Astrocyte of the cerebellum (primary cell): ENCODE results near the gene MRPL38.

Experiments
- DNase-seq: peaks from one replicate; pipeline ENCODE4 v3.0.0-alpha.2; 2011; ENCODE audit warnings: low read depth
- H3K4me3 ChIP-seq: 2 replicates; pipeline ENCODE4 v1.5.1; 2011; ENCODE audit warnings: mild to moderate bottlenecking, low read depth, low read length, moderate library complexity
- in situ Hi-C: cut with HindIII; loops from 2 replicates; pipeline ENCODE4 v1.10.0; 2017; ENCODE audit warnings: low sequenced_read_pairs
- TF ChIP-seq, protein P1 (sequence below): IDR thresholded peaks from 2 replicates; pipeline ENCODE4 v1.5.1; 2012; ENCODE audit warnings: low read length, low read depth, moderate library complexity, mild to moderate bottlenecking; ENCODE audit errors: missing control alignments

MRPL38 gene

DNA sequence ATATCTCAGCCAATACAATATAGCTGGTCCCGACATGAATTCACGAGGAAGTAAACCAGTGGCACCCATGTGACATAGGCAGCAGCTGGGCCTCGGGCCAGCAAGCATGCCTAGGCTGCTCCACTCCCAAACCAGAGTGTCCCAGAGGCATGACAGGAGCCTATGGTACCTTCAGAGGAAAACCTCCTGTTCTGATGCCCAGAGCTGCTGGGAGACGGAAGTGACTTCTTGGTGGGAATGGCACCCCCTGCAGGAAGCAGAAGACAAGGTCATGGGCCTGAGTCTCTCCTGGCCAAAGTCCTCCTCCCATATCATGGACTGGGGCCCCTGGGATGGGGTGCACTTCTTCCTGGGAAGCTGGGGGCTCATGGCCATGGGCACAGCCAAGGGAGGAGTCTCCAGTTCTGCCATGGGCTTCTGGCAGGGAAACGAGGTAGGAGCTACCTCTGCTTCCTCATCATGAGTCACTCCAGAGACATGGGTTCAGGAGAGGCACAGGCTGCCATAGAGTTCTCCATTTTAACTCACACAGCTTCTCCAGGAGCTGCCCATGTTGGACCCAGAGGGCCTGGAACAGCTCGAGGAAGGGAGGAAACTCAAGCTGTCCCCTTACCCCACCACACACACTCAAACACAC, 22.7 kb upstream of the MRPL38 start:
- in situ Hi-C loops = no loop called here
- DNase-seq = no peak
- TF ChIP-seq, protein P1, sequence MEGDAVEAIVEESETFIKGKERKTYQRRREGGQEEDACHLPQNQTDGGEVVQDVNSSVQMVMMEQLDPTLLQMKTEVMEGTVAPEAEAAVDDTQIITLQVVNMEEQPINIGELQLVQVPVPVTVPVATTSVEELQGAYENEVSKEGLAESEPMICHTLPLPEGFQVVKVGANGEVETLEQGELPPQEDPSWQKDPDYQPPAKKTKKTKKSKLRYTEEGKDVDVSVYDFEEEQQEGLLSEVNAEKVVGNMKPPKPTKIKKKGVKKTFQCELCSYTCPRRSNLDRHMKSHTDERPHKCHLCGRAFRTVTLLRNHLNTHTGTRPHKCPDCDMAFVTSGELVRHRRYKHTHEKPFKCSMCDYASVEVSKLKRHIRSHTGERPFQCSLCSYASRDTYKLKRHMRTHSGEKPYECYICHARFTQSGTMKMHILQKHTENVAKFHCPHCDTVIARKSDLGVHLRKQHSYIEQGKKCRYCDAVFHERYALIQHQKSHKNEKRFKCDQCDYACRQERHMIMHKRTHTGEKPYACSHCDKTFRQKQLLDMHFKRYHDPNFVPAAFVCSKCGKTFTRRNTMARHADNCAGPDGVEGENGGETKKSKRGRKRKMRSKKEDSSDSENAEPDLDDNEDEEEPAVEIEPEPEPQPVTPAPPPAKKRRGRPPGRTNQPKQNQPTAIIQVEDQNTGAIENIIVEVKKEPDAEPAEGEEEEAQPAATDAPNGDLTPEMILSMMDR = no peak
- no peak overlapping the region for H3K4me3 ChIP-seq

DNA sequence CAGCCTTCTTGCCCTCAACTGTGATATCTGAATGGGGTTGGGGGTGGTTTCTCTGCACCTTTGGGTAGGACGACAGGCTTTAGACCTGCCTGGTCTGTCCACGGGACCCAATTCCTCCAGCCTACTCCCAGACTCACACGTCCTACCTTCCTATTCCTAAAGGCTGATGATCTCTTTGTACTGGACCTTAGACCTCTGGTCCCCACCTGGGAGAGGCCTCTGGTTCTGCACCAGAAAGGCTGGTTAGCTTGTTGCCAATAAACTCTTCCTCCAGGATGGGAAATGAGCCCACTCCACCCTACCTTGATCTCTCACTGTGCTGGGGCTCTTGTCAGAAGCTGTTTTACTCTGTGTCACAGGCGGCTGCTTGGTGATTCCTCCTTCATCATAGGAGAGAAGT, 21.8 kb upstream of the MRPL38 start:
- no peak for DNase-seq
- in situ Hi-C loops = no loop called here
- no peak overlapping the region for H3K4me3 ChIP-seq
- TF ChIP-seq, protein P1 = no peak

DNA sequence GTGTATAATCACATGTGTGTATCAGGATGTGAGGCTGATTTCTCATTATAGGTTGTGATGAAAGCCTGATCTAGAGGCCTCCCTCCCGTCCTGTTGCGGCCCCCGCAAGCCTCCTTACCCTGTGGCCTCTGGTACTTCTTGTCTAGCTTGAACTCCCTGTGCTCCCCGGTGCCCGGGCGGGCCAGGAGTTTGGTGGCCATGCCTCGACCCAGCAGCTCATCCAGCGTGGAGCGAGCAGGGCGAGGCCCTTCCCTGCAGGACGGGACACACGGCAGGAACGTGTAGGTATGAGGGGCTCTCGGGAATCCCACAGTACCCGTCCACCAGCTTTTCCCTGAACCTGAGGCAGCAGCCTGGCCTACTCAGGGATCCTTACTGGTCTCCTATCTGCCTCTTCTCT, 21.2 kb upstream of the MRPL38 start:
- in situ Hi-C loops = no loop called here
- TF ChIP-seq, protein P1 = no peak
- no peak overlapping the region for H3K4me3 ChIP-seq
- DNase-seq = no peak

DNA sequence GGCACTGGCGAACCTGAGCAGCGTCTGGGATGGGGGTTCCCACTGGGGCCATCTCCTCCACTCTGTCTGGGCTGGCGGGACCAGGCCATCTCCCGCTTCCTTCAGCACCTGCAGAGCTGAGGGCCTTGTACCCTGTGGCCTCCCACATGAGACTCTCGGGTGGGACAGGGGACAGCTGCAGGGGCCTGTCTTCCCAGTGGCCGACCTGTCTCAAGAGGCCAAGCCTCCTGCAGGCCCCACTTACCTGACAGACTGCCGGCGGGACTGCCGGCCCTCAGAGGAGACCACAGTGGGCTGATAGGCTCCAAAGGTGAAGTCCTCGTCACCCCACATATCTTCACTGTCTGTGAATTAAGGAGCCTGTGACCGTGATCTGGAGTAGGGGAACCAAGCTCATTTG, 20.4 kb upstream of the MRPL38 start:
- in situ Hi-C loops = no loop called here
- no peak overlapping the region for H3K4me3 ChIP-seq
- TF ChIP-seq, protein P1 = no peak
- DNase-seq = no peak

DNA sequence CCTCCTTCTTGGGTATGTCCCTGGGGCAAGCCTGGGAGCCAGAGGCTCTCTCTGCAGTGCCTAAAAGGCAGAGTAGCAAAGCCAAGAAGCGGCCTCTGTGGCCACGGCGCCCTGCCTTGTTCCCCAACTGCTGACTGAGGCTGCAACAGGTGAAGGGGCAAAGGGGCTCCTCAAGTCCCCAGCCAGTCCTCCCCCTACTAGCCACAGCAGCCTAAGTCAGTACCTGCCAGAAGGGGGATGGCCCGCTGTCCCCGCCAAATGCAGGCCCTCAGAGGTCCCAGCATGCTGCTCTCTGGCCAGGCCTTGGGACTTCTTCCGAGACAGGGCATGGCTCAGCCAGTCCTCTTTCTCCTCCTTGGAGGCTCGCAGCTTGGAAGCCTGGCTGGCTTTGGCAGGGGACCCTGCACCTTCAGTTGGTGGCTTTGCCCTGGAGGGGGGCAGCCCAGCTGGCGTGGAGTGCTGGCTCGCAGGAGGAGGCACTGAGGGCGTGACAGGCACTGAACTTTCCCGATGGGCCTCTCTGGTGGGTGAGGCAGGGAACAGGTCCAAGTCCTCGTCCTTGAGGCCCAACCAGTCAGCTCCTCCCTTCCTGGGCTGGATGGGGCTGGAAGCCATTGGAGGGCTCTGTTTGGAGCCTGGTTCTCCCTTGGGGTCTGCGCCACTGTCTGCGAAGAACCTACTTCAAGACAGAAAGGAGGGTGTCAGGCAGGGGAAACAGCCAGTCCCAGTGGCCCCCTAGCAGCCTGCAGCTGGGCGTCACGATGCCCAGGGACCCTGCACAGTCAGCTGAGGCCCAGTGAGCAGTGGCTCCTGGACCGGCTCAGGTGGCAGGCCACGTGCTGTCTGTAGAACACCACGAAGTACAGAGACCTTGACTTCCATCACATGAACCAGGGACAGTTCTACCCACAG, 18.5 kb upstream of the MRPL38 start:
- TF ChIP-seq, protein P1 = no peak
- no peak for DNase-seq
- in situ Hi-C loops = no loop called here
- no peak overlapping the region for H3K4me3 ChIP-seq

DNA sequence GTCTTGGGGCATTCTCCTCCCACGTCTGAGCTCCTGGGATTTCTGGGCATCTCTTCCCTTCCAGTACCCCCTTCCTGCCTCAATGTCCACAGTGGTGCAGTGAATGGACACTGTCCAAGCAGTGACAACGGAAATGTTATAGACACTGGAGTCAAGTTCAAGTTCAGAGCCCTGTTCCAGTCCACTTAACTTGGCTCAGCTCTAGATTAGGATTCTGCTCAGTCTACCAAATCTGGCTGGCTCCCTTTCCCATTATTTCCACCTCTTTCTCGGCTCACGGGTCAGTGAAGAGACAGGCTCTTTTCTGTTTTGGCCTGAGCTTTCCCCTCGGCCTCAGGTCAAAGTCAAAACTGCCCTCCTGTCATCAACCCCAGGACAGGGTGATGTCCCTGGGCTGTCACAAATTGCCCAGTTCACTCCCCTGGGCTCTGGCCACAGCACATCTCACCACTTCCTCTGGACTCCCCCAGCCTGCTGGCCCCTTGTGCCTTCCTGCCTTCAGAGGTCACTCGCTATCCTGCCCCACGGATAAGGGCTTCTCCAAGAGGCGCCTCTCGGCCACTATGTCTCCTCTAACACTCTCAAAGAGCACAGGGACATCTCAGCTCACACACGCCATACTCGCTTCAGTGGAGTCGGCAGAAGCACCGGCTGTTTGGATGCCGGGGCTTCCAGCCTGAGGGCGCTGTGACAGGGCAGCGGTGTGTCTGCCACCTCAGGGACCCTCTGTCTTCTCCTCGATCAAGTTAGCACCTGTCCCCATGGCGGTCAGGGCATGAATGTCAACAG, 17.7 kb upstream of the MRPL38 start:
- H3K4me3 ChIP-seq = no peak overlapping the region
- DNase-seq = no peak
- TF ChIP-seq, protein P1 = no peak
- in situ Hi-C loops = no loop called here
